ENCODE data around the gene GSN.
"Not testable (repeated sequence)": the region's sequence is repeated elsewhere in the genome, so short reads cannot be mapped to it uniquely, and the experiment has no call there.

GSN gene

GRCh38 chr9:121285835-121286687, 18.1 kb downstream of the GSN start:
- Histone ChIP-seq H3K27me3 (ENCODE audit: control insufficient read depth, insufficient read depth, low read length) (peaks cover 69% of the 10 kb centered on the region), H3K4me3 (ENCODE audit: low read depth, low read length) (peak overlapping the region; percentile 55), H3K36me3 (ENCODE audit: control insufficient read depth, insufficient read depth, low read length) (peaks cover 3% of the 10 kb centered on the region), H3K9ac (ENCODE audit: low read depth, low read length) (peak overlapping the region; percentile 9), H3K9me3 (ENCODE audit: control insufficient read depth, insufficient read depth, low read length) (no peaks in the 10 kb centered on the region), H3K4me1 (ENCODE audit: control insufficient read depth, insufficient read depth, low read length) (peaks cover 29% of the 10 kb centered on the region)

GRCh38 chr9:121286688-121286972, 18.7 kb downstream of the GSN start:
- H3K9ac ChIP-seq (ENCODE audit: low read depth, low read length): peak overlapping the region; percentile 9
- peaks cover 64% of the 10 kb centered on the region for H3K27me3 ChIP-seq (ENCODE audit: control insufficient read depth, insufficient read depth, low read length)
- H3K4me1 ChIP-seq (ENCODE audit: control insufficient read depth, insufficient read depth, low read length): peaks cover 29% of the 10 kb centered on the region
- no peaks in the 10 kb centered on the region for H3K9me3 ChIP-seq (ENCODE audit: control insufficient read depth, insufficient read depth, low read length)
- peak overlapping the region; percentile 55 for H3K4me3 ChIP-seq (ENCODE audit: low read depth, low read length)
- H3K36me3 ChIP-seq (ENCODE audit: control insufficient read depth, insufficient read depth, low read length): peaks cover 3% of the 10 kb centered on the region

GRCh38 chr9:121286973-121287741, 19.2 kb downstream of the GSN start:
- peaks cover 63% of the 10 kb centered on the region for H3K27me3 ChIP-seq (ENCODE audit: control insufficient read depth, insufficient read depth, low read length)
- peaks cover 29% of the 10 kb centered on the region for H3K4me1 ChIP-seq (ENCODE audit: control insufficient read depth, insufficient read depth, low read length)
- H3K36me3 ChIP-seq (ENCODE audit: control insufficient read depth, insufficient read depth, low read length): peaks cover 3% of the 10 kb centered on the region
- no peak overlapping the region for H3K9ac ChIP-seq (ENCODE audit: low read depth, low read length)
- no peaks in the 10 kb centered on the region for H3K9me3 ChIP-seq (ENCODE audit: control insufficient read depth, insufficient read depth, low read length)
- peak overlapping the region; percentile 55 for H3K4me3 ChIP-seq (ENCODE audit: low read depth, low read length)

GRCh38 chr9:121288673-121289025, 20.7 kb downstream of the GSN start:
- Histone ChIP-seq H3K4me1 (ENCODE audit: control insufficient read depth, insufficient read depth, low read length) (peaks cover 29% of the 10 kb centered on the region), H3K4me3 (ENCODE audit: low read depth, low read length) (no peak overlapping the region), H3K27me3 (ENCODE audit: control insufficient read depth, insufficient read depth, low read length) (peaks cover 59% of the 10 kb centered on the region), H3K36me3 (ENCODE audit: control insufficient read depth, insufficient read depth, low read length) (peaks cover 3% of the 10 kb centered on the region), H3K9me3 (ENCODE audit: control insufficient read depth, insufficient read depth, low read length) (no peaks in the 10 kb centered on the region), H3K9ac (ENCODE audit: low read depth, low read length) (no peak overlapping the region)

GRCh38 chr9:121289026-121289771, 21.2 kb downstream of the GSN start:
- Histone ChIP-seq H3K9me3 (ENCODE audit: control insufficient read depth, insufficient read depth, low read length) (no peaks in the 10 kb centered on the region), H3K36me3 (ENCODE audit: control insufficient read depth, insufficient read depth, low read length) (peaks cover 3% of the 10 kb centered on the region), H3K4me1 (ENCODE audit: control insufficient read depth, insufficient read depth, low read length) (peaks cover 29% of the 10 kb centered on the region), H3K9ac (ENCODE audit: low read depth, low read length) (no peak overlapping the region), H3K4me3 (ENCODE audit: low read depth, low read length) (no peak overlapping the region), H3K27me3 (ENCODE audit: control insufficient read depth, insufficient read depth, low read length) (peaks cover 53% of the 10 kb centered on the region)

GRCh38 chr9:121289772-121290370, 21.9 kb downstream of the GSN start:
- Histone ChIP-seq H3K9ac (ENCODE audit: low read depth, low read length) (no peak overlapping the region), H3K4me1 (ENCODE audit: control insufficient read depth, insufficient read depth, low read length) (peaks cover 29% of the 10 kb centered on the region)

GRCh38 chr9:121291536-121291935, 23.6 kb downstream of the GSN start:
- not testable (repeated sequence) for H3K4me3 ChIP-seq (ENCODE audit: low read depth, low read length); H3K9me3 ChIP-seq (ENCODE audit: control insufficient read depth, insufficient read depth, low read length); H3K9ac ChIP-seq (ENCODE audit: low read depth, low read length); H3K36me3 ChIP-seq (ENCODE audit: control insufficient read depth, insufficient read depth, low read length)
- Histone ChIP-seq H3K27me3 (ENCODE audit: control insufficient read depth, insufficient read depth, low read length) (peaks cover 35% of the 10 kb centered on the region), H3K4me1 (ENCODE audit: control insufficient read depth, insufficient read depth, low read length) (peaks cover 23% of the 10 kb centered on the region)

More at GRCh38 chr9:121289772-121290370, 21.9 kb downstream of the GSN start:
- Histone ChIP-seq H3K9me3 (ENCODE audit: control insufficient read depth, insufficient read depth, low read length) (no peaks in the 10 kb centered on the region), H3K27me3 (ENCODE audit: control insufficient read depth, insufficient read depth, low read length) (peaks cover 47% of the 10 kb centered on the region), H3K4me3 (ENCODE audit: low read depth, low read length) (no peak overlapping the region), H3K36me3 (ENCODE audit: control insufficient read depth, insufficient read depth, low read length) (peaks cover 3% of the 10 kb centered on the region)

- H3K4me3 ChIP-seq (ENCODE audit: low read depth, low read length): no peak overlapping the region
- H3K9me3 ChIP-seq (ENCODE audit: control insufficient read depth, insufficient read depth, low read length): no peaks in the 10 kb centered on the region
- peaks cover 3% of the 10 kb centered on the region for H3K36me3 ChIP-seq (ENCODE audit: control insufficient read depth, insufficient read depth, low read length)
- H3K27me3 ChIP-seq (ENCODE audit: control insufficient read depth, insufficient read depth, low read length): peaks cover 35% of the 10 kb centered on the region
- H3K4me1 ChIP-seq (ENCODE audit: control insufficient read depth, insufficient read depth, low read length): peaks cover 20% of the 10 kb centered on the region
- no peak overlapping the region for H3K9ac ChIP-seq (ENCODE audit: low read depth, low read length)
These were observed 24.1 kb downstream of the GSN start for GRCh38 chr9:121292051-121292450.

- H3K4me1 ChIP-seq (ENCODE audit: control insufficient read depth, insufficient read depth, low read length): peaks cover 17% of the 10 kb centered on the region
- H3K9me3 ChIP-seq (ENCODE audit: control insufficient read depth, insufficient read depth, low read length): no peaks in the 10 kb centered on the region
- peaks cover 3% of the 10 kb centered on the region for H3K36me3 ChIP-seq (ENCODE audit: control insufficient read depth, insufficient read depth, low read length)
- no peak overlapping the region for H3K9ac ChIP-seq (ENCODE audit: low read depth, low read length)
- no peak overlapping the region for H3K4me3 ChIP-seq (ENCODE audit: low read depth, low read length)
- H3K27me3 ChIP-seq (ENCODE audit: control insufficient read depth, insufficient read depth, low read length): peaks cover 34% of the 10 kb centered on the region
These were observed 24.9 kb downstream of the GSN start for GRCh38 chr9:121292801-121293241.

- no peaks in the 10 kb centered on the region for H3K36me3 ChIP-seq (ENCODE audit: control insufficient read depth, insufficient read depth, low read length)
- peaks cover 15% of the 10 kb centered on the region for H3K4me1 ChIP-seq (ENCODE audit: control insufficient read depth, insufficient read depth, low read length)
- no peak overlapping the region for H3K4me3 ChIP-seq (ENCODE audit: low read depth, low read length)
- no peak overlapping the region for H3K9ac ChIP-seq (ENCODE audit: low read depth, low read length)
- H3K27me3 ChIP-seq (ENCODE audit: control insufficient read depth, insufficient read depth, low read length): peaks cover 22% of the 10 kb centered on the region
- no peaks in the 10 kb centered on the region for H3K9me3 ChIP-seq (ENCODE audit: control insufficient read depth, insufficient read depth, low read length)
These were observed 26.3 kb downstream of the GSN start for GRCh38 chr9:121294151-121294743.

Measured in iPS-15b (cell line).